Loucy (cell line): ENCODE data around the gene AP2A1.

Experiments
- CTCF ChIP-seq: fragments of 200-600 bp; sonication (generic); conservative IDR thresholded peaks from 2 replicates; pipeline ENCODE4 v1.5.1; 2014; ENCODE audit warnings: mild to moderate bottlenecking, antibody characterized with exemption, low read length
- EZH2phosphoT487 ChIP-seq: fragments of 200-600 bp; IDR thresholded peaks from 2 replicates; pipeline ENCODE4 v1.6.1; 2018; ENCODE audit warnings: antibody characterized with exemption, mild to moderate bottlenecking, moderate library complexity, borderline replicate concordance

- TF ChIP-seq CTCF (no peak), EZH2phosphoT487 (no peak)
Measured at GRCh38 chr19:49808711-49809159, 41.9 kb downstream of the AP2A1 start.
